GM18861 (cell line): ENCODE data around the gene LDB3.
A peak's percentile ranks its signal among the peaks of the same experiment; 100 is the strongest.

Experiments used
- ATAC-seq: cut with Tn5 transposase; IDR thresholded peaks from one replicate; pipeline ENCODE4 v1.9.1; 2021; ENCODE audit not compliant: unreplicated experiment

The LDB3 gene

DNA sequence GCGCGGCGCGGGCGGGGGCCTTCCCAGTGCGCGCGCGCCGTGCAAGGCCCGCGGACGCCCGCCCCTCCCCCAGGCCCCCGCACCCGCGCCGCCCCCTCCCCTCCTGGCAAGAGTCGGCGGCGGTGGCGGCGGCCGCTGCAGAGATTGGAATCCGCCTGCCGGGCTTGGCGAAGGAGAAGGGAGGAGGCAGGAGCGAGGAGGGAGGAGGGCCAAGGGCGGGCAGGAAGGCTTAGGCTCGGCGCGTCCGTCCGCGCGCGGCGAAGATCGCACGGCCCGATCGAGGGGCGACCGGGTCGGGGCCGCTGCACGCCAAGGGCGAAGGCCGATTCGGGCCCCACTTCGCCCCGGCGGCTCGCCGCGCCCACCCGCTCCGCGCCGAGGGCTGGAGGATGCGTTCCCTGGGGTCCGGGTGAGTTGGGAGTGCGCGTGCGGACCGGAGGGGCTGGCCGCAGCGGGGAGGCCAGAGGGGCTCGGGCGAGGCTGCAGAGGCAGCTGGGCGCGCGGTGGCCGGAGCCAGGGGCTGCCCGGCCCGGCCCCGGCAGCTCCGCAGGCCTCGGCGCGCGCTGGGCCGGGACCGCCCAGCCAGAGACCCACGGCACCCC lies 88.3 kb downstream of the LDB3 start, which contains the start of gene BMPR1A:
BMPR1A (plus strand) TSS at position 109 of the 602 bp plus-strand sequence. CDS start 119,400 bp downstream, outside the sequence.
- peak; percentile 18 for ATAC-seq

- ATAC-seq: no peak
Observed at GRCh38 chr10:86757113-86757972, 89.0 kb downstream of the LDB3 start.

GRCh38 chr10:86758189-86759072 lies 90.1 kb downstream of the LDB3 start:
- ATAC-seq: no peak

GRCh38 chr10:86759073-86759672 lies 90.9 kb downstream of the LDB3 start:
- ATAC-seq: no peak

DNA sequence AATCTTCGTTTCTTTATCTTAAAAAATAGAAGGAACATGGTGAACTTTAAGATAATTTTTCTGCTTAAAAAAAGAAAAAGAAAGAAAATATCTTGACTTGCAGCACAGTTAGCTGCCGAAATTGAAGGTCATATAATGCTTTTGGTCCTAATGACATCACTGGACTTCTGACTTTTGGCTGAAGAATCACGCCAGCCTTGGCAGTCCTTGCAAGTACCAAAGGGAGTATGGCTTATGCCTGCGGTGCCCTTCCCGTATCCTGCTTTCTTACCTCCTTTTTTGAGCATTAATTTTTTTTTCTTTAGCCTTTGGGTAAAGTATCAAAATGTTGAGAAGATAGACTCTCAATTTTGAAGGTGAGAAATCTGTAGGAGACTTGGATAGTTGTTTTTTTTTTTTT lies 95.1 kb downstream of the LDB3 start:
- no peak for ATAC-seq

DNA sequence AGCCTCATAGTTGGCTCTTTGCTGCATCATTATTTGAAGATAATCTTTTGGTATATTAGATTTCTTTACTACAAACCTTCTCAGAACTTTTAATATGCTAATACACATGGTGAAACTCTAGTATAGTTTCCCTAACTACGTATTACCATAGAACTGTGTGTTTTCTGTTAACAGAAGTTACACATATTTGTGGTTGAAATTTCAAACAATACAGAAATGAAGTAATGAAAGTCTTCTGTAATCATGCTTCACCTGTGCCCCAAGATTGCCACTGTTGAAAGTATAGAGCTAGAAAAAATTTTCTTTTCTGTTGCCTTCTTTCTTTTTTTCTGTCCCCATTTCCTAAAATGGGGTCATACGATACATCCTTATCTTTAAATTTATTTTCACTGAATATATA lies 97.2 kb downstream of the LDB3 start:
- ATAC-seq: no peak

- no peak for ATAC-seq
Observed at GRCh38 chr10:86768412-86769062, 100.2 kb downstream of the LDB3 start.

GRCh38 chr10:86769991-86770390 lies 101.7 kb downstream of the LDB3 start:
- ATAC-seq: no peak

- no peak for ATAC-seq
Observed at GRCh38 chr10:86770412-86770960, 102.2 kb downstream of the LDB3 start.

DNA sequence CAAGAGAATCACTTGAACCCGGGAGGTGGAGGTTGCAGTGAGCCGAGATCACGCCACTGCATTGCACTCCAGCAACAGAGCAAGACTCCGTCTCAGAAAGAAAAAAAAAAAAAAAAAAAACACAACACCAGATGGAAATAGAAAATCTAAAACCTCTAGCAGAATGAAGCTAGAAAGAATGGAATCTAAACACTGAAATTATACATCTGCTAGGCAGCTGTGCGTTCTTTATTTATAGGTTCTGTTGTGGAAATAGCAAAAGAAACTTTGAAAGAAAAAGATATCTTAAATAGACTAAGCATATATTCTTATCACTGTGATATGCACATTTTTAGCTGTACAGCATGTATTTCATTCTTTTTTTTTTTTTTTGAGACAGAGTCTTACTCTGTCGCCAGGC lies 105.2 kb downstream of the LDB3 start:
- no peak for ATAC-seq

DNA sequence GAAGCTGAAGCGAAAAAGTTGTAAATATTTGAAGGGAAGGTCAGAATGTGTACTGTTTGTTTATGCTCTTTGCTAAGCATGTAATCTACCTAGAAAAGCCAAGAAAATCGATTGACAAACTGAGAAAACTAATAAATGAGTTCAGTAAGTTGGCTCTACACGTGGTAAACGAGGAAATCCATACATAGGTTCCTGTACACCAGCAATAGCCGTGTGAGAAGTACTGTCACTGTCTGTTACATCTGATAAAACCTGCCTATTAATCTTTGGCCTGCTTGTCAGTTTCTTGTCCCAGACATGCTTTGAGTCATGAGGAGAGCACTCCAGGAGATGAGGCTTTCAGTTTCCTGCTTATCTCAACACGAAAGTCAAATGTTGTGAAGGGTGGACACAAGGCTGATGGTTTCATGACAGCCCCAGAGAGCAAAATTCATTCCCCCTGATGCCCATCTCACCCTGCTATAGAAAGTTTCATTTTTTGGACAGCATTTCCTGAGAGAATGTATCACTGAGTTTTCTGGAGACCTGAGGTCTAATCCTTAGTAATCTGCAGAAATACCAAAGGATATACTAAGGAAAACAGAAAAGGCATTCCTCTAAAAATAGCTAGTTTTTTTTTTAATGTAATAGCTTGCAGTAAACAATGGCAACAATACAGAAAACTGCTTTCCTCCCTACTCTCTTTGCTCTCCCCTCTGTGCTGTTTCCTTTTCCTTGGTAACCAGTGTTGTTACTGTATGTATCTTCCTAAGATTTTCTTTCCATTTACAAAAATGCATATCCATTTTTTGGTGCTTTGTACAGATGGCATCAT lies 107.0 kb downstream of the LDB3 start:
- peak; percentile 81 for ATAC-seq

DNA sequence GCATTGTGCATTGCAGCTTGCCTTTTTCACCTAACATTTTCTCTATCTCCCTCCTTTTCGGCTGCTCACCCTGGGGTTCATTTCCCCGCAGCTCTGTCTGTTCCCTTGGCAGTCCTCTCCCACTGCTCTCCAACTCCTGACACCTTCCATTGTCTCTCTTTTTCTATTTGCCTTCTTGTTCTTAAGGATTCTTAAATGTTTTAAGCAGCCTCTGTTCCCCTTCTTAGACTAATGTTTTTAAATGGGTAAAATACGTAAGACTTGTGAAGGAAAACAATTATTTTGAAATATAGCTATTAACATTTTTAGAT lies 107.5 kb downstream of the LDB3 start:
- no peak for ATAC-seq

GRCh38 chr10:86779220-86780017 lies 111.1 kb downstream of the LDB3 start:
- no peak for ATAC-seq

DNA sequence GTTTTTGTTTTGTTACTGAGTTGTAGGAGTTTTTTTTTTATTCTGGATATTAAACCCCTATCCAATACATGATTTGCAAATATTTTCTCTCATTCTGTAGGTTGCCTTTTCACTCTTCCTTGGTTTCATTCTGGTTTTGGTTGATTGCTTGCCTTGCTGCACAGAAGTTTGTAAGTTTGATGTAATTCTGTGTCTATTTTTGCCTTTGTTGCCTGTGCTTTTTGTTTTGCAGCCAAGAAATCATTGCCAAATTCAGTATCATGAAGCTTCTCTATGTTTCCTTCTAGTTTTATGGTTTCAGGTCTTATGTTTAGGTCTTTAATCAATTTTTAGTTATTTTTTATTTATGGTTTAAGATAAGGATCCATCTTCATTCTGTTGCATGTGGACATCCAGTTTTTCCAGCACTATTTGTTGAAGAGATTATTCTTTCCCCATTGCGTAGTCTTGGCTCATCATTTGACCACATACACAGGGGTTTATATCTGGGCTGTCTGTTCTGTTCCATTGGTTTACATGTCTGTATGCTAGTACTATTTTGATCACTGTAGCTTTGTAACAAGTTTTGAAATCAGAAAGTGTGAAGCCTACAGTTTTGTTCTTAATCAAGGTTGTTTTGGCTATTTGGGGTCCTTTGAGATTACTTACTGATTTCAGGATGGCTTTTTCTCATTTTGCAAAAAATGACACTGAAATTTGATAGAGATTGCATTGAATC lies 114.5 kb downstream of the LDB3 start:
- peak; percentile 64 for ATAC-seq

DNA sequence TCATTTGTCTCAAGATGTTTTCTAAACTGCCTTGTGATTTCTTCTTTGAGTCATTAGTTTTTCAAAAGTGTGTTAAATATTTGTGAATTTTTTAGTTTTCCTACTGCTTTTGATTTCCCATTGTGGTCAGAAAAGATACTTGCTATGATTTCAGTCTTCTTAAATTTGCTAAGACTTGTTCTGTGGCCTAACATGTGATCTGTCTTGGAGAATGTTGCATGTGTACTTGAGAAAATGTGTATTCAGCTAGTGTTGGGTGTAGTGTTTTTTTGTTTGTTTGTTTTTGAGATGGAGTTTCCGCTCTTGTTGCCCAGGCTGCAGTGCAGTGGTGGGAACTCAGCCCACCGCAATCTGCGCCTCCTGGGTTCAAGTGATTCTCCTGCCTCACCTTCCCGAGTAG lies 116.7 kb downstream of the LDB3 start:
- no peak for ATAC-seq
